HepG2 (cell line): ENCODE measurements around the gene ESRP2. TPM values are rescaled to one million over a fixed set of nuclear protein-coding genes. Genes with fewer than 3 reads are reported as not detected.
A peak's percentile ranks its signal among the peaks of the same experiment; 100 is the strongest.

ENCODE experiments used
- ATF4 ChIP-seq, 2 experiments: fragments of 450-650 bp in 1 of 2; sonication (generic) in 1 of 2; formaldehyde crosslinking; IDR thresholded peaks; 2 replicates each; pipeline versions ENCODE4 v1.5.0 to v1.8.0; 2020 to 2022; ENCODE audit warnings: mild to moderate bottlenecking in 1 of 2, missing genetic modification reagents in 1 of 2
- BCL3 ChIP-seq: sonication (generic); formaldehyde crosslinking; IDR thresholded peaks from 2 replicates; pipeline ENCODE4 v1.5.1; 2020; ENCODE audit warnings: mild to moderate bottlenecking, missing genetic modification reagents, moderate library complexity
- FOXK2 ChIP-seq: fragments of 450-650 bp; IDR thresholded peaks from 2 replicates; pipeline ENCODE4 v1.6.1; 2016
- FOXO1 ChIP-seq: sonication (generic); formaldehyde crosslinking; IDR thresholded peaks from 2 replicates; pipeline ENCODE4 v1.4.0; 2020; ENCODE audit warnings: missing genetic modification reagents
- HCFC1 ChIP-seq: fragments of 150-350 bp; IDR thresholded peaks from 2 replicates; pipeline ENCODE4 v1.6.1; 2014; ENCODE audit warnings: low read depth, low read length
- HMGXB4 ChIP-seq, 2 experiments: sonication (generic) in 1 of 2; formaldehyde crosslinking in 1 of 2; IDR thresholded peaks; 2 replicates each; pipeline versions ENCODE4 v1.4.0 to v1.6.1; 2018 to 2020; ENCODE audit warnings: missing genetic modification reagents in 2 of 2, borderline replicate concordance in 1 of 2, low read depth in 1 of 2, mild to moderate bottlenecking in 1 of 2, missing biosample characterization in 1 of 2
- ISL2 ChIP-seq: sonication (generic); formaldehyde crosslinking; IDR thresholded peaks from 2 replicates; pipeline ENCODE4 v1.5.0; 2020; ENCODE audit warnings: missing genetic modification reagents
- KMT2A ChIP-seq: sonication (generic); formaldehyde crosslinking; IDR thresholded peaks from 2 replicates; pipeline ENCODE4 v1.4.0; 2020; ENCODE audit warnings: missing genetic modification reagents
- MEIS2 ChIP-seq: sonication (generic); formaldehyde crosslinking; IDR thresholded peaks from 2 replicates; pipeline ENCODE4 v1.9.0; 2021; ENCODE audit warnings: mild to moderate bottlenecking, missing genetic modification reagents
- PAXIP1 ChIP-seq: sonication (generic); formaldehyde crosslinking; conservative IDR thresholded peaks from 2 replicates; pipeline ENCODE4 v1.4.0; 2020; ENCODE audit warnings: mild to moderate bottlenecking, missing genetic modification reagents, moderate library complexity
- ZNF124 ChIP-seq: sonication (generic); formaldehyde crosslinking; IDR thresholded peaks from 2 replicates; pipeline ENCODE4 v1.4.0; 2020; ENCODE audit warnings: missing genetic modification reagents
- ZNF292 ChIP-seq: sonication (generic); formaldehyde crosslinking; IDR thresholded peaks from 2 replicates; pipeline ENCODE4 v1.8.1; 2022; ENCODE audit warnings: mild to moderate bottlenecking, low read depth, missing genetic modification reagents, borderline replicate concordance
- ZNF331 ChIP-seq: sonication (generic); formaldehyde crosslinking; IDR thresholded peaks from 2 replicates; pipeline ENCODE4 v1.4.0; 2020; ENCODE audit warnings: missing genetic modification reagents
- ZNF33B ChIP-seq: sonication (generic); formaldehyde crosslinking; IDR thresholded peaks from 2 replicates; pipeline ENCODE4 v1.5.1; 2020; ENCODE audit warnings: mild to moderate bottlenecking, missing genetic modification reagents
- ZNF354B ChIP-seq: sonication (generic); formaldehyde crosslinking; IDR thresholded peaks from 2 replicates; pipeline ENCODE4 v1.8.0; 2022; ENCODE audit warnings: mild to moderate bottlenecking, missing genetic modification reagents
- ZNF589 ChIP-seq: sonication (generic); formaldehyde crosslinking; conservative IDR thresholded peaks from 2 replicates; pipeline ENCODE4 v1.8.0; 2022; ENCODE audit warnings: mild to moderate bottlenecking, moderate library complexity, missing genetic modification reagents
- ZNF672 ChIP-seq: sonication (generic); formaldehyde crosslinking; IDR thresholded peaks from 2 replicates; pipeline ENCODE4 v1.8.1; 2022; ENCODE audit warnings: missing genetic modification reagents
- ZNF879 ChIP-seq: sonication (generic); formaldehyde crosslinking; IDR thresholded peaks from 2 replicates; pipeline ENCODE4 v1.8.1; 2023; ENCODE audit warnings: missing genetic modification reagents
- ZNF883 ChIP-seq: sonication (generic); formaldehyde crosslinking; IDR thresholded peaks from 2 replicates; pipeline ENCODE4 v1.5.1; 2020; ENCODE audit warnings: mild to moderate bottlenecking, missing genetic modification reagents; ENCODE audit errors: not compliant biosample characterization
- polyA plus RNA-seq, 8 experiments: library from polyadenylated mRNA; depleted of rRNA in 3 of 8; stranded (reverse) in 7 of 8; unstranded in 1 of 8; fragments of >200 nt; fragmentation: Illumina TruSeq in 4 of 8; extraction: Trizol in 4 of 8; gene quantifications; 2 replicates each; pipeline versions ENCODE4 v1.2.1 to v1.2.3, GENCODE V29; 2011 to 2016; ENCODE audit warnings: low read depth in 4 of 8, missing spikeins in 1 of 8, mixed read lengths in 1 of 8; ENCODE audit not compliant: insufficient read depth in 1 of 8
- total RNA-seq, 5 experiments: library from RNA; depleted of rRNA; stranded (reverse); fragments of >200 nt; fragmentation: Illumina TruSeq; extraction: Trizol; gene quantifications; 2 replicates each; pipeline ENCODE4 v1.2.3, GENCODE V29; 2016; ENCODE audit warnings: low read depth in 1 of 5

ESRP2 gene
- total and polyA plus RNA-seq, 2 of the 13 experiments (the other 11 are each of a cell fraction or from before 2014, with no cell fraction given), result 21.1 to 32.4 TPM

- TF ChIP-seq ZNF672 (CRISPR knock-in tag), result no peak
- TF ChIP-seq ZNF331, result peak; percentile 42; the same call in 1 of the 2 replicates
- TF ChIP-seq MEIS2 (CRISPR knock-in tag), result no peak; the same call in 1 of the 2 replicates
- TF ChIP-seq FOXK2, result 0 out of 2 replicates have a peak, but pooled peaks have one; percentile 40
- TF ChIP-seq ZNF292 (CRISPR knock-in tag), result 0 out of 2 replicates have a peak, but pooled peaks have one; percentile 21
- peak; percentile 62 to 68 for TF ChIP-seq HMGXB4 (CRISPR knock-in tag; IDR thresholded peaks at IDR 0.05; ENCODE audit: borderline replicate concordance in 1 of 2, low read depth in 1 of 2)
- TF ChIP-seq ATF4 (CRISPR knock-in tag; IDR thresholded peaks at IDR 0.05), result peak in 1 of 2 experiments; percentile 32; a peak in 1 of 4 replicates
- TF ChIP-seq HCFC1, result peak; percentile 35
- peak; percentile 26 for TF ChIP-seq PAXIP1 (CRISPR knock-in tag)
- peak; percentile 48 for TF ChIP-seq ISL2
- no peak; the same call in 1 of the 2 replicates for TF ChIP-seq ZNF33B
- TF ChIP-seq KMT2A (CRISPR knock-in tag), result peak; percentile 85; the same call in 1 of the 2 replicates
- TF ChIP-seq ZNF589 (CRISPR knock-in tag), result peak; percentile 86; the same call in 1 of the 2 replicates
- TF ChIP-seq ZNF354B (CRISPR knock-in tag), result no peak
- no peak for TF ChIP-seq BCL3 (CRISPR knock-in tag)
- peak; percentile 65 for TF ChIP-seq ZNF883 (CRISPR knock-in tag)
- TF ChIP-seq FOXO1 (CRISPR knock-in tag), result 0 out of 2 replicates have a peak, but pooled peaks have one; percentile 31
- TF ChIP-seq ZNF879 (CRISPR knock-in tag), result no peak
- 0 out of 2 replicates have a peak, but pooled peaks have one; percentile 50 for TF ChIP-seq ZNF124 (CRISPR knock-in tag)
Observed at GRCh38 chr16:68244903-68245853, 9.3 kb upstream of the ESRP2 start, which contains the start of gene PLA2G15 (continued).
